Activated CD4-positive, alpha-beta T cell treated with anti-CD3 and anti-CD28 coated beads for 48 hours (primary cell): ENCODE results near the gene CCL17.
"Not testable (repeated sequence)": the region's sequence is repeated elsewhere in the genome, so short reads cannot be mapped to it uniquely, and the experiment has no call there.

ENCODE experiments used
- DNase-seq: peaks from one replicate; pipeline ENCODE4 v3.0.0-alpha.2; 2020

CCL17 gene

GRCh38 chr16:57379579-57379978, 25.0 kb upstream of the CCL17 start:
- DNase-seq: no peak

GRCh38 chr16:57380671-57381462, 23.7 kb upstream of the CCL17 start:
- no peak for DNase-seq

GRCh38 chr16:57381791-57382534, 22.6 kb upstream of the CCL17 start:
- DNase-seq: no peak

GRCh38 chr16:57382535-57383275, 21.9 kb upstream of the CCL17 start:
- no peak for DNase-seq

- no peak for DNase-seq
Measured at GRCh38 chr16:57383276-57384247, 21.0 kb upstream of the CCL17 start.

GRCh38 chr16:57384248-57385070, 20.1 kb upstream of the CCL17 start:
- DNase-seq: no peak

- no peak for DNase-seq
Measured at GRCh38 chr16:57385083-57385482, 19.5 kb upstream of the CCL17 start.

GRCh38 chr16:57386381-57386951, 18.1 kb upstream of the CCL17 start:
- DNase-seq: no peak

GRCh38 chr16:57387598-57388354, 16.8 kb upstream of the CCL17 start:
- DNase-seq: no peak

- DNase-seq: no peak
Measured at GRCh38 chr16:57388359-57389086, 16.0 kb upstream of the CCL17 start.

GRCh38 chr16:57389087-57389468, 15.5 kb upstream of the CCL17 start:
- DNase-seq: no peak

- DNase-seq: no peak
Measured at GRCh38 chr16:57390636-57391295, 13.8 kb upstream of the CCL17 start.

GRCh38 chr16:57391300-57391699, 13.3 kb upstream of the CCL17 start:
- no peak for DNase-seq

GRCh38 chr16:57391708-57392107, 12.9 kb upstream of the CCL17 start:
- DNase-seq: no peak

- no peak for DNase-seq
Measured at GRCh38 chr16:57392694-57393093, 11.9 kb upstream of the CCL17 start.

- no peak for DNase-seq
Measured at GRCh38 chr16:57394444-57394843, 10.1 kb upstream of the CCL17 start.

GRCh38 chr16:57395026-57395425, 9.5 kb upstream of the CCL17 start:
- DNase-seq: no peak

- no peak for DNase-seq
Measured at GRCh38 chr16:57396786-57397185, 7.8 kb upstream of the CCL17 start.

- not testable (repeated sequence) for DNase-seq
Measured at GRCh38 chr16:57397493-57397892, 7.1 kb upstream of the CCL17 start.
